GM21723 (cell line): Measurements from ENCODE around the gene RNF182.
"Not testable (repeated sequence)": the region's sequence is repeated elsewhere in the genome, so short reads cannot be mapped to it uniquely, and the experiment has no call there.

ENCODE experiments used
- ATAC-seq: cut with Tn5 transposase; IDR thresholded peaks from one replicate; pipeline ENCODE4 v1.9.1; 2021; ENCODE audit warnings: mild to moderate bottlenecking, moderate library complexity; ENCODE audit not compliant: unreplicated experiment

The RNF182 gene, protein sequence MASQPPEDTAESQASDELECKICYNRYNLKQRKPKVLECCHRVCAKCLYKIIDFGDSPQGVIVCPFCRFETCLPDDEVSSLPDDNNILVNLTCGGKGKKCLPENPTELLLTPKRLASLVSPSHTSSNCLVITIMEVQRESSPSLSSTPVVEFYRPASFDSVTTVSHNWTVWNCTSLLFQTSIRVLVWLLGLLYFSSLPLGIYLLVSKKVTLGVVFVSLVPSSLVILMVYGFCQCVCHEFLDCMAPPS

GRCh38 chr6:13924949-13925881, at the start of gene RNF182:
Gene RNF182, plus strand, starts transcription at chr6:13924952. Its CDS starts 52,168 bp downstream, at chr6:13977120.
- ATAC-seq = no peak

DNA sequence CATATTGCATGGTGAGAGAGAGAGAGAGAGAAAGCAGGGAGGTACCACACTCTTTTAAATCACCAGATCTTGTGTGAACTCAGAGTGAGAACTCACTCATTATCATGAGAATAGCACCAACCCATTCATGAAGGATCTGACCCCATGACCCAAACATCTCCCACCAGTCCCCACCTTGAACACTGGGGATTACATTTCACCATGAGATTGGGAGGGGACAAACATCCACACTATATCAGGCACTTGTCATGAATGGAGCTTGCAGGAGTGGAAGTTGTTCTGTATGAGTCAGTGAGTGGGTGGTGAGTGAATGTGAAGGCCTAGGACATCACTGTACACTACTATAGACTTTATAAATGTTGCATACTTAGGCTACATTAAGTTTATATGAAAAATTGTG, 47.7 kb upstream of the RNF182 start:
- no peak for ATAC-seq

GRCh38 chr6:13880061-13880663, 44.6 kb upstream of the RNF182 start:
- ATAC-seq = not testable (repeated sequence)

DNA sequence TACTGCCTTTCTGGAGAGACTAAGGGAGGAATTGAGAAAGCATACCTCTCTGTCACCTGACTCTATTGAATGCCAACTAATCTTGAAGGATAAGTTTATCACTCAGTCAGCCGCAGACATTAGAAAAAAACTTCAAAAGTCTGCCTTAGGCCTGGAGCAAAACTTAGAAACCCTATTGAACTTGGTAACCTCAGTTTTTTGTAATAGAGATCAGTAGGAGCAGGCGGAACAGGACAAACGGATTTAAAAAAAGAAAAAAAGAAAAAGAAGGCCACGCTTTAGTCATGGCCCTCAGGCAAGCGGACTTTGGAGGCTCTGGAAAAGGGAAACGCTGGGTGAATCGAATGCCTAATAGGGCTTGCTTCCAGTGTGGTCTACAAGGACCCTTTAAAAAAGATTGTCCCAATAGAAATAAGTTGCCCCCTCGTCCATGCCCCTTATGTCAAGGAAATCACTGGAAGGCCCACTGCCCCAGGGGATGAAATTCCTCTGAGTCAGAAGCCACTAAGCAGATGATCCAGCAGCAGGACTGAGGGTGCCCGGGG, 43.1 kb upstream of the RNF182 start:
- no peak for ATAC-seq

GRCh38 chr6:13883966-13884365, 40.8 kb upstream of the RNF182 start:
- ATAC-seq = no peak

- no peak for ATAC-seq
These were observed 40.4 kb upstream of the RNF182 start for GRCh38 chr6:13884397-13884796.

GRCh38 chr6:13885601-13886000, 39.2 kb upstream of the RNF182 start:
- ATAC-seq = no peak

DNA sequence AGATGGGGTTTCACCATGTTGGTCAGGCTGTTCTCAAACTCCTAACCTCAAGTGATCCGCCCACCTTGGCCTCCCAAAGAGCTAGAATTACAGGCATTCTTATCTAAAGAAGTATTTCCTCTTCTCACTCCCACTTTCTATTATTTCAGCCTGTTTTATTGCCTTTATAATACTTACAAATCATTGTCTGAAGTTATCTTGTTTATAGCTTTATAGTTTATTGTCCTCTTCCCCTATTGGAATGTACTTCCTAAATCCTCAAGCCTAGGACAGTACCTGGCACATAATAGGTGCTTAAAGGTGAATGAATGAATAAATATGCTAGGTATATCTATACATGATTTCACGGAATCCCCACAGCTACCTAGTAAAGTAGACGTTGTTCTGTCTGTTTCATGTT, 37.8 kb upstream of the RNF182 start:
- no peak for ATAC-seq

- ATAC-seq = no peak
These were observed 32.6 kb upstream of the RNF182 start for GRCh38 chr6:13892017-13892645.

DNA sequence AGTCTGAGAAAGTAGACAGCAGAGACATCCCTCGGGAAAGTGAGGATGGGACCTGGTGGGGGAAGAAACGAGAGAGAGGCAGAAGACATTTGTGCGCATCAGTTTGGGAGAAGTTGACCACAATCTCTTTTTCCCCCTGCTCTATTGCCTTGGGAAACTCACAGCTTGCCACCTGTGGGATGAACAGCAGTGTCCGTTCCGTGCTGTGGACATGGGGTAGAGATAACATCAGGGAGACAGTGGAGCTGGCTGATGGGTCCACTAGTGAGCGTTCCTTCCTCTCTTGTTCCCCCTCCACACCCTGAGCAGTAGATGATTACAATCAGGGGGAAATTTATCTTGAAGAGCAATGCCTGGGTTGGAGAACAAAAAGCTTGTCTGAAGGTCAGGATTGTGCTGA, 21.8 kb upstream of the RNF182 start:
- no peak for ATAC-seq

GRCh38 chr6:13903364-13903763, 21.4 kb upstream of the RNF182 start:
- ATAC-seq = no peak

DNA sequence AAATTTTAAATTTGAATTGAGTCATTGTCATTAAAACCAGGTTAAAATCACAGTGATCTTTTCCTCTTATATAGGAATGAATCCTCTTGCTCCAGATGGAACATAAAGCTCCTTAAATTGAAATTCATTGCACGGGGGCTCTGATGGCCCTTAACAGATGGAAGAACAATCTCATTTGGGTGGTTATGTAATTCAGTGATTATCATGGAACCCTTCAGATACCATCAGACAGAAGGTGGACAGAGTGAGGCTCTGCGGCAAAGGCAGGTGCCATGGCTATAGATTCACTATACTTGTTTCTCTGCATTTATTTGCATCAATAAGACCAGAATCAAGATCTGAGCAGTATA, 17.8 kb upstream of the RNF182 start:
- no peak for ATAC-seq

DNA sequence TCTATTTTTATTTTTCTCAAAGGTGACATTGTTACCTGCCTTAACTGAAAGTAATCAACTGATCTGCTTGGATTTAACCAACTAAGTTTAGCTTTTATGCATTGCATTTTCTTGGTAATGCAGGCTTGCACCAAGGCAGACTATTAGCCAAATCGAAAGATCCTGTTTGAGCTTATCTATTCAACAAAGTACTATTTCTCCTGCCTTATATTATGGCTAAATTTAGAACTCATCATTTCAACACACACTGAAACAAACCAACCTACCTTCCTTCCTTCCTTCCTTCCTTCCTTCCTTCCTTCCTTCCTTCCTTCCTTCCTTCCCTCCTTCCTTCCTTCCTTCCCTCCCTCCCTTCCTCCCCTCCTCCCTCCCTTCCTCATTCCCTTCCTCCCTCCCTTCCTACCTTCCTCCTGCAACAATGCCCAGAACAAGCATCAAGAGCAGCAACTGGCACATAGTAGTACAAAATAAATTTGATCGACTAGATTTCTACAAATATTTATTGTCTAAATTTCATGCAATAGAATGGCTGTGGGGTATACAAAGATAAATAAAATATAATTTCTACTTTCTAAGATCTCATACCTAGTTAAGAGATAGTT, 17.0 kb upstream of the RNF182 start:
- no peak for ATAC-seq

DNA sequence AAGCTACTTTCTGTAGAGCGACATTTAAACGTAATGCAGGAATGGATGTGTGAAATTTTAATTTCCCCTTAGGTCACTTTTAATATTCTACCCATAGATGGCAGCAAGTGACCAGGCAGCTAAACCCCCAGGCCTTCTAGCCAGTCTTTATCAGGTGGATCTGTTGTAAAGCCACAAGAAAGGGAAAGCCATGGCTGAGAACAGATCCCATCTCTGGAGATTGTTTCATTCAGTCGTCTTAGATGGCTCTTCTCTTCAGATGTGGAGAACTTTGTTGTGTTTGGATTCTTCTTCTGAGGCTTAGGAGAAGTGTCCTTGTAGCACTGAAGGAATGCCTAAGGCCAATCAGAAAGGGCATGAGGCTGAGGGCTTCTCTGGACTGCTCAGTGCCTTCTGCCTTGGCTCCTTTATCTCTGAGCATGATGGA, 15.8 kb upstream of the RNF182 start:
- peak; percentile 63 for ATAC-seq

GRCh38 chr6:13910443-13910842, 14.3 kb upstream of the RNF182 start:
- no peak for ATAC-seq

GRCh38 chr6:13911337-13911736, 13.4 kb upstream of the RNF182 start:
- no peak for ATAC-seq

DNA sequence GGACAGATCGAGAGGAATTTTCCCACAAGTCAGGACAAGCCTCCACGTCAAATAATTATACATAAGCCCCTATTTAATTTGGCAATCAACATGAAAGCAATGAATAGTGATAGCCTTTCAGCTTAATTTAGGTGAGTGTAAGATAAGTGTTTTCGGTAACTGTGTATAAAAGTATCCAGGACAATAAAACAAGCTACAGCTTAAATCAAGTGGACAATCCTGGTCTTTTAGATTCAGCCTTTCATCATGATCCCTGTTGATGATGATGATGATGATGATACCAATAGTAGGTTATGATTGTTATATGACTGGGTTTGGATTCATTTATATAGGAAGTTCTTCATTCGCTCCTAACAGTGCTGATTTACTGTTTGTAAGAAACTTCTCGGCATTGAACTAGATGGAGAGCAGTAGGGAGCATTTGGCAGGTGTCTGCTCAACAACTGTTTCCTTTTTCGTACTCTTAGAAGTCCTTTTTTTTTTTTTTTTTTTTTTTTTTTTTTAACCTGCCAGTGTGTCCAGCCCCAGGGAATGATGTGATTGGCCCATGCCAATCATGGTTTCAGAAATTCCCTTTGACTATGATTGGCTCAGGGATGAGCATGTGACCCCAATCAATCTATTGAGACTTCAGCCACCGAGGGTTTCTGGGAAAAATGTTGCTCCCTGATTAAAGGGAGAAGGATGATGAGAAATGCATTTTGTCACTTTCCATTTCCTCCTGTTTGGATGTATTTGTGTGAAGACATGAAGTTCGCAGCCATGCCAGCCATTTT, 11.3 kb upstream of the RNF182 start:
- ATAC-seq = no peak

GRCh38 chr6:13914351-13914750, 10.4 kb upstream of the RNF182 start:
- ATAC-seq = no peak

GRCh38 chr6:13915561-13916229, 9.1 kb upstream of the RNF182 start:
- no peak for ATAC-seq
